HepG2 (cell line): ENCODE data around the gene PRKCZ. TPM values are rescaled to one million over a fixed set of nuclear protein-coding genes. Genes with fewer than 3 reads are reported as not detected.

Experiments
- CENPX ChIP-seq: sonication (generic); formaldehyde crosslinking; IDR thresholded peaks from 2 replicates; pipeline ENCODE4 v1.9.0; 2021; ENCODE audit warnings: mild to moderate bottlenecking, missing genetic modification reagents, moderate library complexity
- KLF15 ChIP-seq: sonication (generic); formaldehyde crosslinking; IDR thresholded peaks from 2 replicates; pipeline ENCODE4 v1.8.1; 2023; ENCODE audit warnings: borderline replicate concordance, mild to moderate bottlenecking, inconsistent platforms, missing genetic modification reagents, mixed read lengths
- MYC ChIP-seq: sonication (generic); formaldehyde crosslinking; IDR thresholded peaks from 2 replicates; pipeline ENCODE4 v1.9.0; 2021; ENCODE audit warnings: missing genetic modification reagents, borderline replicate concordance
- NR2F2 ChIP-seq: IDR thresholded peaks from 2 replicates; pipeline ENCODE4 v1.6.1; 2012; ENCODE audit warnings: low read depth, inconsistent platforms, borderline replicate concordance
- ZNF317 ChIP-seq: sonication (generic); formaldehyde crosslinking; IDR thresholded peaks from 2 replicates; pipeline ENCODE4 v1.5.0; 2020; ENCODE audit warnings: mild to moderate bottlenecking, missing genetic modification reagents
- ZNF776 ChIP-seq: sonication (generic); formaldehyde crosslinking; IDR thresholded peaks from 2 replicates; pipeline ENCODE4 v1.4.0; 2020; ENCODE audit warnings: mild to moderate bottlenecking, missing genetic modification reagents
- polyA plus RNA-seq, 8 experiments: library from polyadenylated mRNA; depleted of rRNA in 3 of 8; stranded (reverse) in 7 of 8; unstranded in 1 of 8; fragments of >200 nt; fragmentation: Illumina TruSeq in 4 of 8; extraction: Trizol in 4 of 8; gene quantifications; 2 replicates each; pipeline versions ENCODE4 v1.2.1 to v1.2.3, GENCODE V29; 2011 to 2016; ENCODE audit warnings: low read depth in 4 of 8, missing spikeins in 1 of 8, mixed read lengths in 1 of 8; ENCODE audit not compliant: insufficient read depth in 1 of 8
- total RNA-seq, 5 experiments: library from RNA; depleted of rRNA; stranded (reverse); fragments of >200 nt; fragmentation: Illumina TruSeq; extraction: Trizol; gene quantifications; 2 replicates each; pipeline ENCODE4 v1.2.3, GENCODE V29; 2016; ENCODE audit warnings: low read depth in 1 of 5
- TF ChIP-seq, protein P1 (sequence below): sonication (generic); formaldehyde crosslinking; IDR thresholded peaks from one replicate; pipeline ENCODE4 v1.5.1; 2020; ENCODE audit warnings: mild to moderate bottlenecking, missing genetic modification reagents; ENCODE audit errors: not compliant biosample characterization
- TF ChIP-seq, protein P2 (sequence below): sonication (generic); formaldehyde crosslinking; IDR thresholded peaks from 2 replicates; pipeline ENCODE4 v1.5.1; 2020; ENCODE audit warnings: mild to moderate bottlenecking, missing genetic modification reagents, moderate library complexity
- TF ChIP-seq, protein P3 (sequence below): IDR thresholded peaks from 2 replicates; pipeline ENCODE4 v1.6.1; 2012; ENCODE audit warnings: inconsistent platforms
- TF ChIP-seq, protein P4 (sequence below): sonication (generic); formaldehyde crosslinking; IDR thresholded peaks from 2 replicates; pipeline ENCODE4 v1.4.0; 2020; ENCODE audit warnings: missing genetic modification reagents
- TF ChIP-seq, protein P5 (sequence below): IDR thresholded peaks from 2 replicates; pipeline ENCODE4 v1.6.1; 2016

Gene PRKCZ
- total and polyA plus RNA-seq, 2 of the 13 experiments (the other 11 are each of a cell fraction or from before 2014, with no cell fraction given), result 34.7 to 85.2 TPM

DNA sequence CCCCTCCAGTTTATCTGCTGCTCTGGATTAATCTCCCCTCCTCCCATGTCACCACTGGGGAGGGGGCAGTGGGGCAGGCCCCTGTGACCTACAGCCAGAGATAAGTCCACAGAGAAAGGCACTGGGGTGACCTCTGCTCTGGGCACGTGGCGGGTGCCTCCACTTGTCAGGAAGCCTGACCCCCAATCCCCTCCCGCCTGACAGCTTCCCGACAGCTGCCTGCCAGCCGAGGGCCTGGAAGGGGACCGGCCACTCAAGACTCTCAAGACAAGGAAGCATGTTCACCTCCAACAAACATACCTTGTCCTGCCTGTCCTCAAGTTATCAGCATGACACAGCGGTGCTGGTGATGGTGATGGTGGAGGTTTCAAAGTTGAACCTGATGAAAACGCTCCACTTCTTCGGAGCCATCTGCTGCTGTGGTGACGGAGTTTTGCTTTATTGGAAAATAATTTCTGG, 147.5 kb downstream of the PRKCZ start (continued):
- TF ChIP-seq, protein P1, sequence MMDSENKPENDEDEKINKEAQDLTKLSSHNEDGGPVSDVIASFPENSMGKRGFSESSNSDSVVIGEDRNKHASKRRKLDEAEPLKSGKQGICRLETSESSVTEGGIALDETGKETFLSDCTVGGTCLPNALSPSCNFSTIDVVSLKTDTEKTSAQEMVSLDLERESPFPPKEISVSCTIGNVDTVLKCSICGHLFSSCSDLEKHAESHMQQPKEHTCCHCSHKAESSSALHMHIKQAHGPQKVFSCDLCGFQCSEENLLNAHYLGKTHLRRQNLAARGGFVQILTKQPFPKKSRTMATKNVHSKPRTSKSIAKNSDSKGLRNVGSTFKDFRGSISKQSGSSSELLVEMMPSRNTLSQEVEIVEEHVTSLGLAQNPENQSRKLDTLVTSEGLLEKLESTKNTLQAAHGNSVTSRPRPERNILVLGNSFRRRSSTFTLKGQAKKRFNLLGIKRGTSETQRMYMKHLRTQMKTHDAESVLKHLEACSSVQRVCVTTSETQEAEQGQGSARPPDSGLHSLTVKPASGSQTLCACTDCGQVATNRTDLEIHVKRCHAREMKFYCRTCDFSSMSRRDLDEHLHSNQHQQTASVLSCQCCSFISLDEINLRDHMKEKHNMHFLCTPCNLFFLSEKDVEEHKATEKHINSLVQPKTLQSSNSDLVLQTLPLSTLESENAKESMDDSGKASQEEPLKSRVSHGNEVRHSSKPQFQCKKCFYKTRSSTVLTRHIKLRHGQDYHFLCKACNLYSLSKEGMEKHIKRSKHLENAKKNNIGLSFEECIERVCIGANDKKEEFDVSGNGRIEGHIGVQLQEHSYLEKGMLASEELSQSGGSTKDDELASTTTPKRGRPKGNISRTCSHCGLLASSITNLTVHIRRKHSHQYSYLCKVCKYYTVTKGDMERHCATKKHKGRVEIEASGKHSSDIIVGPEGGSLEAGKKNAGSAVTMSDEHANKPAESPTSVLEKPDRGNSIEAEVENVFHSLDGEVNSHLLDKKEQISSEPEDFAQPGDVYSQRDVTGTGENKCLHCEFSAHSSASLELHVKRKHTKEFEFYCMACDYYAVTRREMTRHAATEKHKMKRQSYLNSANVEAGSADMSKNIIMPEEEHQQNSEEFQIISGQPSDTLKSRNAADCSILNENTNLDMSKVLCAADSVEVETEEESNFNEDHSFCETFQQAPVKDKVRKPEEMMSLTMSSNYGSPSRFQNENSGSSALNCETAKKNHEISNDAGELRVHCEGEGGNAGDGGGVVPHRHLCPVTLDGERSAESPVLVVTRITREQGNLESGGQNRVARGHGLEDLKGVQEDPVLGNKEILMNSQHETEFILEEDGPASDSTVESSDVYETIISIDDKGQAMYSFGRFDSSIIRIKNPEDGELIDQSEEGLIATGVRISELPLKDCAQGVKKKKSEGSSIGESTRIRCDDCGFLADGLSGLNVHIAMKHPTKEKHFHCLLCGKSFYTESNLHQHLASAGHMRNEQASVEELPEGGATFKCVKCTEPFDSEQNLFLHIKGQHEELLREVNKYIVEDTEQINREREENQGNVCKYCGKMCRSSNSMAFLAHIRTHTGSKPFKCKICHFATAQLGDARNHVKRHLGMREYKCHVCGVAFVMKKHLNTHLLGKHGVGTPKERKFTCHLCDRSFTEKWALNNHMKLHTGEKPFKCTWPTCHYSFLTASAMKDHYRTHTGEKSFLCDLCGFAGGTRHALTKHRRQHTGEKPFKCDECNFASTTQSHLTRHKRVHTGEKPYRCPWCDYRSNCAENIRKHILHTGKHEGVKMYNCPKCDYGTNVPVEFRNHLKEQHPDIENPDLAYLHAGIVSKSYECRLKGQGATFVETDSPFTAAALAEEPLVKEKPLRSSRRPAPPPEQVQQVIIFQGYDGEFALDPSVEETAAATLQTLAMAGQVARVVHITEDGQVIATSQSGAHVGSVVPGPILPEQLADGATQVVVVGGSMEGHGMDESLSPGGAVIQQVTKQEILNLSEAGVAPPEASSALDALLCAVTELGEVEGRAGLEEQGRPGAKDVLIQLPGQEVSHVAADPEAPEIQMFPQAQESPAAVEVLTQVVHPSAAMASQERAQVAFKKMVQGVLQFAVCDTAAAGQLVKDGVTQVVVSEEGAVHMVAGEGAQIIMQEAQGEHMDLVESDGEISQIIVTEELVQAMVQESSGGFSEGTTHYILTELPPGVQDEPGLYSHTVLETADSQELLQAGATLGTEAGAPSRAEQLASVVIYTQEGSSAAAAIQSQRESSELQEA (CRISPR knock-in tag), result no peak
- no peak for TF ChIP-seq ZNF317 (CRISPR knock-in tag)
- TF ChIP-seq NR2F2, result 0 out of 2 replicates have a peak, but pooled peaks have one; percentile 24
- TF ChIP-seq, protein P2, sequence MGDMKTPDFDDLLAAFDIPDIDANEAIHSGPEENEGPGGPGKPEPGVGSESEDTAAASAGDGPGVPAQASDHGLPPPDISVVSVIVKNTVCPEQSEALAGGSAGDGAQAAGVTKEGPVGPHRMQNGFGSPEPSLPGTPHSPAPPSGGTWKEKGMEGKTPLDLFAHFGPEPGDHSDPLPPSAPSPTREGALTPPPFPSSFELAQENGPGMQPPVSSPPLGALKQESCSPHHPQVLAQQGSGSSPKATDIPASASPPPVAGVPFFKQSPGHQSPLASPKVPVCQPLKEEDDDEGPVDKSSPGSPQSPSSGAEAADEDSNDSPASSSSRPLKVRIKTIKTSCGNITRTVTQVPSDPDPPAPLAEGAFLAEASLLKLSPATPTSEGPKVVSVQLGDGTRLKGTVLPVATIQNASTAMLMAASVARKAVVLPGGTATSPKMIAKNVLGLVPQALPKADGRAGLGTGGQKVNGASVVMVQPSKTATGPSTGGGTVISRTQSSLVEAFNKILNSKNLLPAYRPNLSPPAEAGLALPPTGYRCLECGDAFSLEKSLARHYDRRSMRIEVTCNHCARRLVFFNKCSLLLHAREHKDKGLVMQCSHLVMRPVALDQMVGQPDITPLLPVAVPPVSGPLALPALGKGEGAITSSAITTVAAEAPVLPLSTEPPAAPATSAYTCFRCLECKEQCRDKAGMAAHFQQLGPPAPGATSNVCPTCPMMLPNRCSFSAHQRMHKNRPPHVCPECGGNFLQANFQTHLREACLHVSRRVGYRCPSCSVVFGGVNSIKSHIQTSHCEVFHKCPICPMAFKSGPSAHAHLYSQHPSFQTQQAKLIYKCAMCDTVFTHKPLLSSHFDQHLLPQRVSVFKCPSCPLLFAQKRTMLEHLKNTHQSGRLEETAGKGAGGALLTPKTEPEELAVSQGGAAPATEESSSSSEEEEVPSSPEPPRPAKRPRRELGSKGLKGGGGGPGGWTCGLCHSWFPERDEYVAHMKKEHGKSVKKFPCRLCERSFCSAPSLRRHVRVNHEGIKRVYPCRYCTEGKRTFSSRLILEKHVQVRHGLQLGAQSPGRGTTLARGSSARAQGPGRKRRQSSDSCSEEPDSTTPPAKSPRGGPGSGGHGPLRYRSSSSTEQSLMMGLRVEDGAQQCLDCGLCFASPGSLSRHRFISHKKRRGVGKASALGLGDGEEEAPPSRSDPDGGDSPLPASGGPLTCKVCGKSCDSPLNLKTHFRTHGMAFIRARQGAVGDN (CRISPR knock-in tag), result peak; percentile 73
- TF ChIP-seq, protein P3, sequence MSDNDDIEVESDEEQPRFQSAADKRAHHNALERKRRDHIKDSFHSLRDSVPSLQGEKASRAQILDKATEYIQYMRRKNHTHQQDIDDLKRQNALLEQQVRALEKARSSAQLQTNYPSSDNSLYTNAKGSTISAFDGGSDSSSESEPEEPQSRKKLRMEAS, result peak; percentile 38; the same call in 1 of the 2 replicates
- no peak for TF ChIP-seq ZNF776 (CRISPR knock-in tag)
- no peak for TF ChIP-seq KLF15 (CRISPR knock-in tag)
- 0 out of 2 replicates have a peak, but pooled peaks have one; percentile 19 for TF ChIP-seq MYC (CRISPR knock-in tag)
- TF ChIP-seq, protein P4, sequence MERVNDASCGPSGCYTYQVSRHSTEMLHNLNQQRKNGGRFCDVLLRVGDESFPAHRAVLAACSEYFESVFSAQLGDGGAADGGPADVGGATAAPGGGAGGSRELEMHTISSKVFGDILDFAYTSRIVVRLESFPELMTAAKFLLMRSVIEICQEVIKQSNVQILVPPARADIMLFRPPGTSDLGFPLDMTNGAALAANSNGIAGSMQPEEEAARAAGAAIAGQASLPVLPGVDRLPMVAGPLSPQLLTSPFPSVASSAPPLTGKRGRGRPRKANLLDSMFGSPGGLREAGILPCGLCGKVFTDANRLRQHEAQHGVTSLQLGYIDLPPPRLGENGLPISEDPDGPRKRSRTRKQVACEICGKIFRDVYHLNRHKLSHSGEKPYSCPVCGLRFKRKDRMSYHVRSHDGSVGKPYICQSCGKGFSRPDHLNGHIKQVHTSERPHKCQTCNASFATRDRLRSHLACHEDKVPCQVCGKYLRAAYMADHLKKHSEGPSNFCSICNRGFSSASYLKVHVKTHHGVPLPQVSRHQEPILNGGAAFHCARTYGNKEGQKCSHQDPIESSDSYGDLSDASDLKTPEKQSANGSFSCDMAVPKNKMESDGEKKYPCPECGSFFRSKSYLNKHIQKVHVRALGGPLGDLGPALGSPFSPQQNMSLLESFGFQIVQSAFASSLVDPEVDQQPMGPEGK, result peak; percentile 49; the same call in 1 of the 2 replicates
- TF ChIP-seq, protein P5, sequence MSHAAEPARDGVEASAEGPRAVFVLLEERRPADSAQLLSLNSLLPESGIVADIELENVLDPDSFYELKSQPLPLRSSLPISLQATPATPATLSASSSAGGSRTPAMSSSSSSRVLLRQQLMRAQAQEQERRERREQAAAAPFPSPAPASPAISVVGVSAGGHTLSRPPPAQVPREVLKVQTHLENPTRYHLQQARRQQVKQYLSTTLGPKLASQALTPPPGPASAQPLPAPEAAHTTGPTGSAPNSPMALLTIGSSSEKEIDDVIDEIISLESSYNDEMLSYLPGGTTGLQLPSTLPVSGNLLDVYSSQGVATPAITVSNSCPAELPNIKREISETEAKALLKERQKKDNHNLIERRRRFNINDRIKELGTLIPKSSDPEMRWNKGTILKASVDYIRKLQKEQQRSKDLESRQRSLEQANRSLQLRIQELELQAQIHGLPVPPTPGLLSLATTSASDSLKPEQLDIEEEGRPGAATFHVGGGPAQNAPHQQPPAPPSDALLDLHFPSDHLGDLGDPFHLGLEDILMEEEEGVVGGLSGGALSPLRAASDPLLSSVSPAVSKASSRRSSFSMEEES, result no peak
- no peak for TF ChIP-seq CENPX
